Parathyroid adenoma (tissue), 2 donors: Measurements from ENCODE around the gene THOC6.

Source experiments
- H2AFZ ChIP-seq: fragments of 300-600 bp; sonication (generic); one replicate; pipeline ENCODE4 v1.7.0; 2017; ENCODE audit warnings: antibody characterized with exemption, mild to moderate bottlenecking
- H3K27ac ChIP-seq: fragments of 300-600 bp; sonication (generic); one replicate; pipeline ENCODE4 v1.7.0; 2017
- H3K27me3 ChIP-seq: fragments of 300-600 bp; sonication (generic); one replicate; pipeline ENCODE4 v1.7.0; 2017; ENCODE audit warnings: low read length; ENCODE audit not compliant: control insufficient read depth, insufficient read depth
- H3K36me3 ChIP-seq: fragments of 300-600 bp; sonication (generic); one replicate; pipeline ENCODE4 v1.7.0; 2017; ENCODE audit warnings: low read length; ENCODE audit not compliant: control insufficient read depth, insufficient read depth
- H3K4me1 ChIP-seq: fragments of 300-600 bp; sonication (generic); one replicate; pipeline ENCODE4 v1.7.0; 2017; ENCODE audit warnings: control low read depth
- H3K4me2 ChIP-seq: fragments of 300-600 bp; sonication (generic); one replicate; pipeline ENCODE4 v1.7.0; 2017; ENCODE audit warnings: low read length
- H3K4me3 ChIP-seq: fragments of 300-600 bp; sonication (generic); one replicate; pipeline ENCODE4 v1.7.0; 2017; ENCODE audit warnings: low read depth, low read length
- H3K79me2 ChIP-seq: fragments of 300-600 bp; sonication (generic); one replicate; pipeline ENCODE4 v1.7.0; 2017; ENCODE audit warnings: control low read depth
- H3K9ac ChIP-seq: fragments of 300-600 bp; sonication (generic); one replicate; pipeline ENCODE4 v1.7.0; 2017; ENCODE audit warnings: mild to moderate bottlenecking
- H3K9me3 ChIP-seq: fragments of 300-600 bp; sonication (generic); one replicate; pipeline ENCODE4 v1.7.0; 2017; ENCODE audit warnings: low read length; ENCODE audit not compliant: control insufficient read depth
- CTCF ChIP-seq: fragments of 300-600 bp; sonication (generic); IDR thresholded peaks from one replicate; pipeline ENCODE4 v1.7.0; 2017; ENCODE audit warnings: antibody characterized with exemption, mild to moderate bottlenecking
- donor health status: primary hyperparathyroidism.

Gene THOC6

DNA sequence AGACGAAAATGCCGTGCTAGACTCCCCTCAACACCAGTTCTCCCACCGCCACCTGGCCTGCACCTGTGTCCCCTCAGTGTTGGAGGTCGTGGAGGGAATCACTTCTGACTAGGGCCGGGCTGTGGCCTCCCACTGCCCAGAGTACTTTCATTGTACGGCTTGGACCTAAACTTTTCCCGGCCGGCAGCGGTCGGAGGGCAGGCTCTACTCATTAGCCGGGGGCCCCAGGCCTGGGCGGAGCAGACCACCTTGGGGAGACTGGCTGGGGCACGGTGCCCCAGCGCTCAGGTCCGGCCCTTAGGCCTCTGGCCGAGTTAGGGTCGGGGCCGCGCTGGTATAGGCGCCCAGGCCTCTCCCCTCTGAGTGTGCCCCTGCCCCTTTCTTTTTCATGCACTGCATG, 6.5 kb upstream of the THOC6 start:
- Histone ChIP-seq H3K4me3 (no peak overlapping the region), H3K4me2 (no peak overlapping the region), H3K27me3 (no peaks in the 10 kb centered on the region), H2AFZ (no peak overlapping the region), H3K4me1 (peaks cover 21% of the 10 kb centered on the region), H3K36me3 (no peaks in the 10 kb centered on the region), H3K79me2 (no peaks in the 10 kb centered on the region), H3K9me3 (no peaks in the 10 kb centered on the region), H3K27ac (no peak overlapping the region), H3K9ac (no peak overlapping the region)
- TF ChIP-seq CTCF = no peak

GRCh38 chr16:3017794-3018506, 5.9 kb upstream of the THOC6 start, which contains the start of gene CLDN6:
Gene CLDN6 (minus strand): TSS chr16:3018183. CDS start chr16:3016021, 2,162 bp downstream.
- H2AFZ ChIP-seq = no peak within 1 kb of the TSS
- H3K27me3 ChIP-seq = no peaks in the 10 kb centered on the region
- H3K4me1 ChIP-seq = peaks cover 22% of the 10 kb centered on the region
- no peak within 1 kb of the TSS for H3K4me3 ChIP-seq
- H3K9ac ChIP-seq = no peak within 1 kb of the TSS
- no peak within 1 kb of the TSS for H3K27ac ChIP-seq
- H3K4me2 ChIP-seq = no peak within 1 kb of the TSS
- no peaks in the 10 kb centered on the region for H3K36me3 ChIP-seq
- TF ChIP-seq CTCF = no peak
- H3K79me2 ChIP-seq = no peaks in the 10 kb centered on the region
- no peaks in the 10 kb centered on the region for H3K9me3 ChIP-seq

DNA sequence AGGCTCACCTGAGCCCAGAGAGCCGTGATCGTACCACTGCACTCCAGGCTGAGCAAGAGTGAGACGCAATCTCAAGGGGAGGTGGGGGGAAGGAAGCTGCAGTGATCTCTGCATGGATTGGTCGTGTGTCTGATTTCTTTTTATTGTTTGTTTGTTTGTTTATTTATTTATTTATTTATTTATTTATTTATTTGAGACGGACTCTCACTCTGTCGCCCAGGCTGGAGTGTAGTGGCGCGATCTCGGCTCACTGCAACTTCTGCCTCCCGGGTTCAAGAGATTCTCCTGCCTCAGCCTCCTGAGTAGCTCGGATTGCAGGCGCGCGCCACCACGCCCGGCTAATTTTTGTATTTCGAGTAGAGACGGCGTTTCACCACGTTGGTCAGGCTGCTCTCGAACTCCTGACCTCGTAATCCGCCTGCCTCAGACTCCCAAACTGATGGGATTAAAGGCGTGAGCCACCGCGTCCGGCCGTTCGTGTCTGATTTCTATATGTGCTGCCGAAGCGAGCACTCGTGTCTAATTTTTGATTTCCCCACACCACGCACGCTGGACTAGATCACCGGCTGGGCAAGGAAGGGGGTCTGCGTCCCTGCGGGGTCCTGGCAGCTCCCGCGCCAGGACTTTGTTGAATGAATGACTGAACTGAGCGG, 4.1 kb upstream of the THOC6 start:
- Histone ChIP-seq H3K36me3 (no peaks in the 10 kb centered on the region), H3K4me1 (peaks cover 18% of the 10 kb centered on the region), H3K4me2 (peak overlapping the region; percentile 94), H3K27me3 (no peaks in the 10 kb centered on the region), H3K27ac (peak overlapping the region; percentile 13), H3K9ac (no peak overlapping the region), H3K79me2 (no peaks in the 10 kb centered on the region), H3K4me3 (peak overlapping the region; percentile 47), H3K9me3 (no peaks in the 10 kb centered on the region), H2AFZ (peak overlapping the region; percentile 83)
- TF ChIP-seq CTCF = no peak

GRCh38 chr16:3020247-3020603, 3.6 kb upstream of the THOC6 start, which contains the start of gene TNFRSF12A:
Gene TNFRSF12A (plus strand): TSS chr16:3020368. CDS start chr16:3020398, 30 bp downstream.
- no peak for TF ChIP-seq CTCF
- peak within 1 kb of the TSS; percentile 97 for H3K27ac ChIP-seq
- no peaks in the 10 kb centered on the region for H3K9me3 ChIP-seq
- H3K36me3 ChIP-seq = no peaks in the 10 kb centered on the region
- no peaks in the 10 kb centered on the region for H3K79me2 ChIP-seq
- H3K4me3 ChIP-seq = peak within 1 kb of the TSS; percentile 73
- peak within 1 kb of the TSS; percentile 99 for H3K4me2 ChIP-seq
- H3K9ac ChIP-seq = peak within 1 kb of the TSS; percentile 43
- peaks cover 18% of the 10 kb centered on the region for H3K4me1 ChIP-seq
- H3K27me3 ChIP-seq = no peaks in the 10 kb centered on the region
- H2AFZ ChIP-seq = peak within 1 kb of the TSS; percentile 83
